HG02981 (cell line): ENCODE measurements around the gene SHROOM2.

Experiments used
- ATAC-seq: cut with Tn5 transposase; IDR thresholded peaks from one replicate; pipeline ENCODE4 v1.9.1; 2021; ENCODE audit warnings: mild to moderate bottlenecking, moderate library complexity; ENCODE audit not compliant: unreplicated experiment

The SHROOM2 gene

DNA sequence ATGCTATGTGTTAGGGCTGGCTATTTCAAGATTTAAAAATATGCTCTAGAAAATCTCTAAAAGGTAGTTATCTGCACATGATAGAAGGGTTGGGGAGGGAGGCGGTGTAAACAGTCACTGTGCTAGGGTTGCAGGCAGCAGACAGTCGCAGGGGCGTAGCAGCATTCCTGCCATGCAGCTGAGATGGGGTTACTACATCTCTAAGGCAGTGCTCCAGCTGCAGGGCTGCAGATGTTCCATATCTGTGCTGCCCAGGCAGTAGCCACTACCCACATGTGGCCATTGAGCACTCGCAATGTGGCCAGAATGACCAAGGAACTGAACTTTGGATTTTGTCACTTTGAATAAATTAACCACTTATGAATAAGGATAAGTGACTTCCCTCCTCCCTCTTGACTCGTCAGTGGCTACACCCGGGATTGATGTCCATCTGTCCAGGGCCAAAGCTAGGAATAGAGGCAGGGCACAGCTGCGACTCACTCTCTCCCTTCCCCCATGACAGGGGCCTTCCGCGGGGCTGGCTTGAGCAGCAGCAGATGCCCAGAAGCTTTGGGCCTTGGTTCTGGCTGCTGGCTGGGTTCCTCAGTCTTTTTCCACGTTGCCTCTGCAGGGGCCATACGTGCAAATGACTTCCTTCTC is 101.5 kb downstream of the SHROOM2 start:
- ATAC-seq, result no peak

DNA sequence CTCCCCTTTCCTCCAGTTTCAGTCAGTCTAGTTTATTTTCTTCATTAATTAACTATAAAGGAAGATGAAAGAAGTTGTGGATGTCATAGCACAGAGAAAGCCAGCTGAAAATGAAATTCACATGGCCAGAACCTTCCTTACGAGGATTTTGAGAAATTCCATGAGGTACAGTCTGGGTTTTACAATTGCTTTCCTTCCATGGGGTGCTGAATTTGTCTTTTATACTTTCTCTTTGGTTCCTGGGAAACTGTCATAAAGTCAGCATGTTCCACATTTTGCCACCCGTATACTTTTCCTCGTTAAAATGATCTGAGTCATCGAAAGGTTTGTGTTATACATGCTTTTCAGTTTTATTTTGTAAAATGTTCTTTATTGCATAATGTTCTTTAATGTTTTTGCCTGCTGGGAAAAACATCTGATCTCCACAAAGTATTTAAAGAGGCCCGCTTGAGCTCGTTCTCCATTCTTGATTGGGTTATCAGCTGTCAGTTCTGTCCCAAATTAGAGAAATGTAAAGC is 102.8 kb downstream of the SHROOM2 start:
- no peak for ATAC-seq

GRCh38 chrX:9890681-9891091 is 104.5 kb downstream of the SHROOM2 start:
- ATAC-seq, result no peak

- no peak for ATAC-seq
Measured at GRCh38 chrX:9895225-9895912, 109.1 kb downstream of the SHROOM2 start.

GRCh38 chrX:9897761-9898161 is 111.5 kb downstream of the SHROOM2 start:
- ATAC-seq, result no peak

DNA sequence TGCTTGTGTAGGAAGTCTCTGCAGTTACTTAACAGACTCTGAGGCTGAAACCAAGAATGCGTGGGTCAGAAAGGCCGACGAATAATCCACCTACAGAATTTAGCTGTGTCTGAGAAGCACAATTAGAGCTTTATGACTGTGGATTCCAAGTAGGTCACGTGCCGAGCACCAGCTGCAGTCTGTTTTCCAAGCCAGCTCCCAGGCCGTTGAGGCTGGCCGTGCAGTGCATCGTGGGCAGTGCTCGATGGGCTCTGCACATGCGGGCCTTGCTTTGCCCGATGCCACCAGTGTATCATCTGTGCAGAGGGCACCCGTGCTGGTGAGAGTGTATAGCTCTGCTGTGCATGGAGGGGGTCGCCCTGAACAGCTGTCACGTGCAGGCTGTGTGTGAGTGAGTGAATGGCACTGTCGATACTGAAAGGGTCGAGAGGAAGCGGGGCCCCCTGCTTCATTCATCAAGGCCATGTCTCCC is 113.4 kb downstream of the SHROOM2 start:
- no peak for ATAC-seq

DNA sequence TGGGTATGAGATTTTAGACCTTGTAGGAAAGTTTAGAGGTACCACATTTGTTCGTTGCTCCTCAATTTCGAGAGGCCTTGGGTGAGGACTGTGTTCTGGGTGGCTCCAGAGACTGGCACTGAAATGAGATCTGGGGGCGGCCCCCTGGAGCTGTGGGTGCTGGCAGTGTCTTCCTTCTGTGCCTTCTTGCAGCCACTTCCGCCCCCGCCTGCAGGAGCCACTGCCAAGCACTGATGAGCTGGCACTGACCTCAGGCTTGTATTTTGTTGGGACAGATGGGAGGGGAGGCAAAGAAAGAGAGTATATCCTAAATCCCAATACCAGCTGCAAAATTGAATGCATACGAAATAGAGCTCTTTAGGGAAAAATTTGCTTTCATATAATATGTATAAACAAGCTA is 116.4 kb downstream of the SHROOM2 start:
- no peak for ATAC-seq

DNA sequence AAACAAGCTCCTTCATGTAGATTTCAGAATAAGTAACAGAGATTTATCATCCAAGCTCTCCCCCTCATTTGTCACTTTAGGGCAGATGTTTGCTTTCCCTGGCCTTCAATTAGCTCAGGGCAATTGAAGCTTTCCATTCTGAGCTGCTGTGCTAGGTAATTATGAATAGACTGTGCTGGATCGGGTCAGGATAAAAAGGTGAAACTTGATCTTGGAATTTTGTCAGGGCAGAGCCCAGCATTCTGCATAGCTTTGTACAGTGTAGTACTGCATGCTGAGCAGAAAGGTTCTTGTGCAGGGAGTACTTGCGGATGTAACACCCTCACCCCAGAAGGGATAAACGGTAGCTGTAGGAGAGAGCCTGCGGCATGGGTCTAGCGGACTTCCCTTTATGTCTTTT is 116.9 kb downstream of the SHROOM2 start:
- no peak for ATAC-seq

DNA sequence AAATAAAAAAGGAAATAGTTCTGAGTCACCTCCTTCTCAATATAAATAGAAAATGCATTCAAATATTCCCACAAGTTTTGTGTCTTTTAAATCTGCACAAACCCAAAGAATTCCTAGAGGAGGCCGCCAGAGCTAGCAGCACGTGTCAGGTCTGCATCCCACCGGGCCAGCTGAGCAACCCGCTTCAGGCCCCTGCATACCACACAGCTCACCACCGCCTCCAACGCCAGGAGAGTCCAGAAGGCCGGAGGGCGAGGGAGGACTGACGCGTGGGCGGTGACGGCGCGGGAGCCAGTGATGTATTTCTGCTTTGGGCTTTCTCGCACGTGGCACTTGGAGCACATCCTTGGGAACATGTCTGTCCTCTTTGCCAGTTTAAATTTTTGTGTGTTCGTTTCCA is 119.1 kb downstream of the SHROOM2 start:
- ATAC-seq, result no peak

- no peak for ATAC-seq
Measured at GRCh38 chrX:9905721-9906120, 119.5 kb downstream of the SHROOM2 start.

GRCh38 chrX:9906919-9907318 is 120.7 kb downstream of the SHROOM2 start:
- no peak for ATAC-seq

DNA sequence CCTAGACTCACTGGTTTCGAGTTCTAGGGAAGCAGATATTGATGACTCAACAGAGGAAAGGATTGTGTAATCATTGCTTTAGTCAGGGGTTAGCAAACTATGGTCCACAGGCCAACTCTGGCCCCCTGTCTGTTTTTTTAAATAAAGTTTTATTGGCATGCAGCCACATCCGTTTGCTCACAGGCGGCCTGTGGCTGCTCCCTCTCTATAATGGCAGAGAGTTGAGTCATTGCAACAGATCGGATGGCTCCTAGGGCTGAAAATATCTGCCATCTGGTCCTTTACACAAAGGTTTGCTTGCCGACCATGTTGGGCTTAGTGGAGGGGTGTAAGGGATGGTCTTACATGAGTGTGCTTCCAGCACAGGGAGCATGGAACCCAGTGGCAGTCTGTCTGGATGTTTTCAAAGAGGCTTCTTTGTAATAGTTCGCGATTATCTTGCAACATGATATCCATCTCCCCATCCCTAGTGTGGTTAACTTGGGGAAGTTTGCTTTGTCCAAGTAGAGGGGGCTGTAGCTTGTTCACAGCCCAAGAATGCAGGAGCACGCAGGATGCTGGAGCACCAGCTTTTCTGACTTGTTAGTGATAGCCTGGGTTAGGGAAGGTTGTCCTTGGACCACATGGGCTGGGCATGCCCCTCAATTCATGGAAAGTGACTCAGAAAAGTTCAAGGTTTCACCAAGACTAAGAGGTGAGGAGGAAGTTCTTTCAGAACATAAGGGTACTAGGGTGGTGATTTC is 121.6 kb downstream of the SHROOM2 start:
- no peak for ATAC-seq

GRCh38 chrX:9909254-9909653 is 123.0 kb downstream of the SHROOM2 start:
- no peak for ATAC-seq

- ATAC-seq, result no peak
Measured at GRCh38 chrX:9911487-9911886, 125.3 kb downstream of the SHROOM2 start.

- no peak for ATAC-seq
Measured at GRCh38 chrX:9912351-9913145, 126.3 kb downstream of the SHROOM2 start.

DNA sequence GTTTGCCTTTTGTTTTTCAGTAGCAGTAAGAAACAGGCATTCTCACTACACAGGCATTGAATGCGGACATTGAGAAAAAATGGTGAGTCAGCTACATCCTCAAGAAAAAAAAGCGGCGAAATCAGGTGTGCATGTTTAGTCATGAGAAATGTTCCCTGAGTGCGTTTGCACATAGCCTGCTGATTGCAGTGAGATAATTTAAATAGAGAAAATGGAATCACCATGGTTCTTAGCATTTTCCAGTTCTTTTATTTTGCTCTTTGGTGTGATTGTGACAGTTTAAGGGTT is 126.9 kb downstream of the SHROOM2 start:
- no peak for ATAC-seq

DNA sequence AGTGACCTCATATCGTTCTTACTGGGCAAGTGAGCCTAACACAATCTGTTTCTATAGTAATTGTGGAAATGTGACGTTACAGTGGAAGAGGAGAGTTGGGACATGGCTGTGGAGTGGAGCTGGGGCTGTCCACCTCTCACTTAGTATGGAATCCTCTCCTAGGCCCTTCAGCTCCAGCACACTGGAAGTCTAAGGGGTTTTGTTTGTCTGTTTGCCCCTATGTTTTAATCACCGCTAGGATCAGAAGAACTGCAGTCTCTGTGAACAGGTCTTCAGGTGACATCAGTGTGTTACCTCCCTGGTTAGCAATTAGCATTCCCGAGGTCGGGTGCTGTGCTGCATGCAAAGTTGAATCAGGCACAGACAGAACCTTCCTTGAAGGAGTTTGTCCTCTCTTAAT is 131.6 kb downstream of the SHROOM2 start:
- ATAC-seq, result no peak

- ATAC-seq, result no peak
Measured at GRCh38 chrX:9919632-9920172, 133.5 kb downstream of the SHROOM2 start.

GRCh38 chrX:9921407-9921806 is 135.2 kb downstream of the SHROOM2 start:
- ATAC-seq, result no peak

DNA sequence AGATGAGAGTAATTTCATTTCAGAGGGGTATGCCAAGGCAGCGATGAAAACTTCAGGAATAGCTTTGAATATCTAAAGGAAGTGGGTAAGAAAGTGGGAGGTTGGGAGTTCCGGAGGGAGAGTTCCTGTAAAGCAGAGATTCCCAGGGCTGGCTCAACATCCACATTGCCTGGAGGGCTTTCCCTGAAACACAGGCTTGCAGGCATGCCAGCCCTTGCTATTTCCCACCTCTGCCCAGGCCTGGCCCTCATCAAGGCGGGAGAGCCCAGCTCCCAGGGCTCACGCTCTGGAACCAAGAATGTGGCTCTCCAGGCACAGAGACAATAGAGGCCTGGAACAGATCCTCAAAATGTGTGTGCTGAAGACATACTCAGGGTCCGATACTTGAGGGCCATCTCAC is 137.1 kb downstream of the SHROOM2 start:
- ATAC-seq, result no peak

DNA sequence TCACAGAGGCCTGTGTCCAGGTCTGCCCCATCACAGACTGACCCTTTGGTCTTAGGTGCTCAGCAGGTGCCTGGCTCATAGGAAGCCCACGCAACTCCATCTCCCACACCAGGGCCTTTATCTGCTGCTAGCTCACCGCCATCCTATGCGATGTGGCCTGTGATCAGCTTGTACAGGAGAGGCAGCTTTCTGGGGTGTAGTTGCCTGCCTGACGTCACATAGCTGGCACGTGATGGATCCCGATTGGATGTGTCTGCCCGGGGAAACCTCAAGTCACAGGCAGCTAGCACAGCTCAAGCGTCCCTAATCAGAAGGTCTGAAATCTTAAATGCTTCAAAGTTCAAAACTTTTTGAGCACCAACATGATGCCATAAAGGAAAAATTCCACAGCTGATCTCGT is 139.8 kb downstream of the SHROOM2 start:
- no peak for ATAC-seq
